Right lung (tissue), 5 donors: ENCODE measurements around the gene RC3H1. TPM values are rescaled to one million over a fixed set of nuclear protein-coding genes. Genes with fewer than 3 reads are reported as not detected.
A peak's percentile ranks its signal among the peaks of the same experiment; 100 is the strongest.
"Not testable (repeated sequence)": the region's sequence is repeated elsewhere in the genome, so short reads cannot be mapped to it uniquely, and the experiment has no call there.

Experiments used
- DNase-seq, 2 donors: peaks; one replicate each; pipeline ENCODE4 v3.0.0-alpha.2; 2013
- polyA plus RNA-seq, 5 donors: library from polyadenylated mRNA; unstranded; fragments of 120-200 nt; gene quantifications; one replicate each; pipeline versions ENCODE4 v1.2.1 to v1.2.3, GENCODE V29; 2013; ENCODE audit warnings: inconsistent platforms in 1 of 5, low replicate concordance in 1 of 5; ENCODE audit not compliant: insufficient read length in 5 of 5, insufficient read depth in 1 of 5

The RC3H1 gene
- polyA plus RNA-seq, 5 donors, result 9.6 to 17.1 (median 12.4) TPM

- DNase-seq, result no peak
These were observed 8.9 kb upstream of the RC3H1 start for GRCh38 chr1:174031099-174031498.

GRCh38 chr1:174028495-174028894 is 6.3 kb upstream of the RC3H1 start:
- DNase-seq, result no peak

GRCh38 chr1:174023440-174023839 is 1.3 kb upstream of the RC3H1 start:
- DNase-seq, result peak; percentile 42 to 48

GRCh38 chr1:174022976-174023277 is 770 bp upstream of the RC3H1 start:
- no peak for DNase-seq

- peak; percentile 46 to 63 for DNase-seq
These were observed 522 bp downstream of the RC3H1 start for GRCh38 chr1:174021591-174022079.

GRCh38 chr1:174018565-174018964 is 3.6 kb downstream of the RC3H1 start:
- DNase-seq, result no peak

GRCh38 chr1:174017231-174017970 is 4.8 kb downstream of the RC3H1 start:
- no peak for DNase-seq

- DNase-seq, result no peak
These were observed 8.2 kb downstream of the RC3H1 start for GRCh38 chr1:174013864-174014418.

GRCh38 chr1:174008979-174009378 is 13.2 kb downstream of the RC3H1 start:
- DNase-seq, result no peak

GRCh38 chr1:174008269-174008668 is 13.9 kb downstream of the RC3H1 start:
- no peak for DNase-seq

GRCh38 chr1:174007851-174008250 is 14.3 kb downstream of the RC3H1 start:
- DNase-seq, result no peak

GRCh38 chr1:174005032-174005431 is 17.1 kb downstream of the RC3H1 start:
- DNase-seq, result no peak

GRCh38 chr1:174003867-174004266 is 18.3 kb downstream of the RC3H1 start:
- DNase-seq, result no peak

- no peak for DNase-seq
These were observed 20.6 kb downstream of the RC3H1 start for GRCh38 chr1:174001573-174001972.

- DNase-seq, result peak in 1 of 2 donors; percentile 18
These were observed 21.8 kb downstream of the RC3H1 start for GRCh38 chr1:174000371-174000770.

GRCh38 chr1:173997791-173998190 is 24.4 kb downstream of the RC3H1 start:
- no peak for DNase-seq

- no peak for DNase-seq
These were observed 25.2 kb downstream of the RC3H1 start for GRCh38 chr1:173996995-173997394.

- DNase-seq, result no peak
These were observed 26.7 kb downstream of the RC3H1 start for GRCh38 chr1:173995475-173995874.

GRCh38 chr1:173993948-173994347 is 28.2 kb downstream of the RC3H1 start:
- DNase-seq, result not testable (repeated sequence)

GRCh38 chr1:173988068-173988467 is 34.1 kb downstream of the RC3H1 start:
- no peak for DNase-seq

- no peak for DNase-seq
These were observed 35.2 kb downstream of the RC3H1 start for GRCh38 chr1:173986951-173987350.

- DNase-seq, result no peak
These were observed 51.9 kb downstream of the RC3H1 start for GRCh38 chr1:173970252-173970651.

- DNase-seq, result not testable (repeated sequence)
These were observed 56.3 kb downstream of the RC3H1 start for GRCh38 chr1:173965896-173966295.

- no peak for DNase-seq
These were observed 58.7 kb downstream of the RC3H1 start for GRCh38 chr1:173963477-173963876.
